Liver (tissue), 9 donors: ENCODE measurements around the gene SLC16A5. TPM values are rescaled to one million over a fixed set of nuclear protein-coding genes. Genes with fewer than 3 reads are reported as not detected.
A peak's percentile ranks its signal among the peaks of the same experiment; 100 is the strongest.

Source experiments
- DNase-seq: peaks from one replicate; pipeline ENCODE4 v3.0.0-alpha.2; 2017; ENCODE audit warnings: low spot score
- H3K27ac ChIP-seq, 2 donors: one replicate each; pipeline ENCODE4 v1.7.0; 2013; ENCODE audit warnings: inconsistent platforms in 2 of 2, low read length in 2 of 2, control low read depth in 1 of 2, low read depth in 1 of 2, mild to moderate bottlenecking in 1 of 2
- H3K27me3 ChIP-seq, 4 donors: one replicate each; pipeline versions ENCODE4 v1.6.1 to v1.7.0; 2013; ENCODE audit warnings: low read length in 3 of 4, inconsistent platforms in 1 of 4, mild to moderate bottlenecking in 1 of 4, moderate library complexity in 1 of 4; ENCODE audit not compliant: control insufficient read depth in 4 of 4, insufficient read depth in 4 of 4
- H3K36me3 ChIP-seq, 4 donors: one replicate each; pipeline versions ENCODE4 v1.6.1 to v1.7.0; 2013; ENCODE audit warnings: low read length in 3 of 4, mild to moderate bottlenecking in 3 of 4, low read depth in 1 of 4, moderate library complexity in 1 of 4; ENCODE audit not compliant: control insufficient read depth in 4 of 4, insufficient read depth in 3 of 4
- H3K4me1 ChIP-seq, 4 donors: one replicate each; pipeline versions ENCODE4 v1.6.1 to v1.7.0; 2013; ENCODE audit warnings: low read length in 3 of 4, mild to moderate bottlenecking in 3 of 4, moderate library complexity in 1 of 4; ENCODE audit not compliant: control insufficient read depth in 4 of 4, insufficient read depth in 4 of 4
- H3K4me3 ChIP-seq, 3 donors: one replicate each; pipeline versions ENCODE4 v1.6.1 to v1.7.0; 2013; ENCODE audit warnings: low read length in 3 of 3, control low read depth in 1 of 3, low read depth in 1 of 3, mild to moderate bottlenecking in 1 of 3
- H3K9ac ChIP-seq, 2 donors: one replicate each; pipeline ENCODE4 v1.7.0; 2013; ENCODE audit warnings: low read length in 2 of 2, mild to moderate bottlenecking in 2 of 2, moderate library complexity in 2 of 2, control low read depth in 1 of 2, low read depth in 1 of 2
- H3K9me3 ChIP-seq, 4 donors: one replicate each; pipeline versions ENCODE4 v1.6.1 to v1.7.0; 2013; ENCODE audit warnings: low read length in 3 of 4; ENCODE audit not compliant: control insufficient read depth in 4 of 4
- CTCF ChIP-seq: fragments of 150-350 bp; IDR thresholded peaks from 2 replicates; pipeline ENCODE4 v1.5.1; 2017; ENCODE audit warnings: improper control_type of control experiment, low read depth, low read length; ENCODE audit not compliant: missing input control
- EGR1 ChIP-seq, 2 donors: IDR thresholded peaks; 2 replicates each; pipeline ENCODE4 v1.6.1; 2016 to 2018; ENCODE audit warnings: antibody characterized with exemption in 2 of 2, low read depth in 2 of 2
- FOXA2 ChIP-seq: IDR thresholded peaks from 2 replicates; pipeline ENCODE4 v1.6.1; 2016; ENCODE audit warnings: antibody characterized with exemption
- GABPA ChIP-seq, 2 donors: IDR thresholded peaks in 1 of 2; conservative IDR thresholded peaks in 1 of 2; 2 replicates each; pipeline ENCODE4 v1.6.1; 2016; ENCODE audit warnings: antibody characterized with exemption in 2 of 2, mild to moderate bottlenecking in 1 of 2, moderate library complexity in 1 of 2
- HNF4G ChIP-seq: IDR thresholded peaks from 2 replicates; pipeline ENCODE4 v1.6.1; 2016; ENCODE audit warnings: antibody characterized with exemption
- NR2F2 ChIP-seq: IDR thresholded peaks from 2 replicates; pipeline ENCODE4 v1.6.1; 2016; ENCODE audit warnings: antibody characterized with exemption
- RAD21 ChIP-seq, 2 donors: IDR thresholded peaks; 2 replicates each; pipeline ENCODE4 v1.6.1; 2016; ENCODE audit warnings: antibody characterized with exemption in 2 of 2, mild to moderate bottlenecking in 2 of 2
- REST ChIP-seq: IDR thresholded peaks from 2 replicates; pipeline ENCODE4 v1.6.1; 2016; ENCODE audit warnings: antibody characterized with exemption, mild to moderate bottlenecking
- TAF1 ChIP-seq: conservative IDR thresholded peaks from 2 replicates; pipeline ENCODE4 v1.6.1; 2016; ENCODE audit warnings: antibody characterized with exemption, mild to moderate bottlenecking
- YY1 ChIP-seq: IDR thresholded peaks from 2 replicates; pipeline ENCODE4 v1.6.1; 2016; ENCODE audit warnings: antibody characterized with exemption, mild to moderate bottlenecking
- ZBTB33 ChIP-seq: IDR thresholded peaks from 2 replicates; pipeline ENCODE4 v1.6.1; 2016; ENCODE audit warnings: antibody characterized with exemption
- WGBS: extraction: QIAGEN DNeasy Blood & Tissue Kit; methylation state at CpG from one replicate; pipeline ENCODE4 v1.1.7; 2013; 5-methylcytosine and 5-hydroxymethylcytosine counted together
- polyA plus RNA-seq, 2 donors: library from polyadenylated mRNA; stranded (reverse) in 1 of 2; unstranded in 1 of 2; fragments of 200-250 nt in 1 of 2; fragments of >200 nt in 1 of 2; fragmentation: Nextera tagmentation in 1 of 2; extraction: Ambion mirVana in 1 of 2; gene quantifications; one replicate each; pipeline versions ENCODE4 v1.2.1 to v1.2.3, GENCODE V29; 2013 to 2015
- total RNA-seq, 2 donors: library from RNA; depleted of rRNA; stranded (reverse); fragments of >200 nt; gene quantifications; one replicate each; pipeline ENCODE4 v1.2.3, GENCODE V29; 2014
- TF ChIP-seq, protein P1 (sequence below): IDR thresholded peaks from 2 replicates; pipeline ENCODE4 v1.6.1; 2016; ENCODE audit warnings: antibody characterized with exemption
- donor health status: healthy.
- donor health status: healthy.
- donor health status: healthy.
- donor health status: healthy.
- donor health status: healthy.

Gene SLC16A5
- total and polyA plus RNA-seq, 4 donors, result 1.0 to 4.5 (median 2.6) TPM

DNA sequence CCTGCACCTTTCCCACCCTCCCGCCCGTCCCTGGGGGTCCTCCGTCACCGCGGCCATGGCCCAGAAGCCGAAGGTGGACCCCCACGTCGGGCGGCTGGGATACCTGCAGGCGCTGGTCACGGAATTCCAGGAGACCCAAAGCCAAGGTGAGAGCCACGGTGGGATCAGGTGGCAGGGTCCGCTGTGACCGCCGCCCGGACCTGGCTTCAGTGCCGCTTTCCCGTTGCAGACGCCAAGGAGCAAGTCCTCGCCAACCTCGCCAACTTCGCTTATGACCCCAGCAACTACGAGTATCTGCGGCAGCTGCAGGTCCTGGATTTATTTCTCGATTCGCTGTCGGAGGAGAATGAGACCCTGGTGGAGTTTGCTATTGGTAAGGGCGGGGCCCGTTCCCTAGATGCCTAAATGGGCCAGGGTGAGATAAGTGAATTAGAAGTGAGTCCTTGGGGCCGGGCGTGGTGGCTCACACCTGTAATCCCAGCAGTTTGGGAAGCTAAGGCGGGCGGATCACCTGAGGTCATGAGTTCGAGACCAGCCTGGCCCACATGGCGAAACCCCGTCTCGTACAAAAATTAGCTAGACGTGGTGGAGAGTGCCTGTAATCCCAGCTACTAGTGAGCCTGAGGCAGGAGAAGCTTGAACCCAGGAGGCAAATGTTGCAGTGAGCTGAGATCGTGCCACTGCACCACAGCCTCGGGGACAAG lies 22.6 kb downstream of the SLC16A5 start:
- DNase-seq, result no peak
- Histone ChIP-seq H3K9me3 (no peaks in the 10 kb centered on the region), H3K27me3 (no peaks in the 10 kb centered on the region), H3K27ac (peak overlapping the region in 1 of 2 donors; percentile 5), H3K4me1 (peaks cover 5 to 35% (median 25%) of the 10 kb centered on the region in 4 donors), H3K9ac (peak overlapping the region in 1 of 2 donors; percentile 80), H3K4me3 (peak overlapping the region; percentile 72 to 87 (median 84)), H3K36me3 (no peaks in the 10 kb centered on the region)
- TF ChIP-seq REST (no peak), TAF1 (no peak), FOXA2 (no peak), RAD21 (IDR thresholded peaks at IDR 0.05) (no peak)
- TF ChIP-seq, protein P1, sequence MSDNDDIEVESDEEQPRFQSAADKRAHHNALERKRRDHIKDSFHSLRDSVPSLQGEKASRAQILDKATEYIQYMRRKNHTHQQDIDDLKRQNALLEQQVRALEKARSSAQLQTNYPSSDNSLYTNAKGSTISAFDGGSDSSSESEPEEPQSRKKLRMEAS, result no peak
- 22% methylated on average over 40 of the region's 40 CpGs for WGBS

DNA sequence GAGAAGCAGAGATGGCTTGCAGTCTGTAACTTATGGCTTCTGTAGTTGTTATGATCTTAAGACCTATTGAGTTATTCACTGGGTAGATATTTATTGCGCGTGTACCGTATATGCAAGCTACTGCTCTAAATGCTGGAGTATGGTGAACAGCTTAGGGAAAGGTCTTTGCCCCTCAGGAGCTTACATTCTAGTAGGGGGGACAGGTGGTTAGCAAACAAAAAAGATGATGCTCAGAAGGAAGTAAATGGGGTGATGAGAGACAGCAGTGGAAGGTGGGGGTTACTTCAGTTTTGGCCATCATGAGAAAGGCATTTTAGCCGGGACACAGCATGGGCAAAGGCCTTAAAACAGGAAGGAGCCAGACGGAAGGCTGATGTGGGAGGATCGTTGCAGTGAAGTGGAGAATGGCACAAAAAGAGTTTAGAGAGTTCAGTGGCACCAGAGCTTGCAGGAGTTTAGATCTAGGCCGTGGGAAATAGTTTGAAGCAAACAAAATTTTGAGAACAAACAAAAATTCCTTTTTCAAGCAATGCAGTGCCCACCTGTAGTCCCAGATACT lies 24.1 kb downstream of the SLC16A5 start:
- H3K4me1 ChIP-seq, result peaks cover 8 to 40% (median 29%) of the 10 kb centered on the region in 4 donors
- H3K9ac ChIP-seq, result no peak overlapping the region
- no peak overlapping the region for H3K4me3 ChIP-seq
- H3K36me3 ChIP-seq, result no peaks in the 10 kb centered on the region
- no peak for DNase-seq
- H3K27me3 ChIP-seq, result no peaks in the 10 kb centered on the region
- H3K9me3 ChIP-seq, result no peaks in the 10 kb centered on the region
- 89% methylated on average over 7 of the region's 7 CpGs for WGBS
- H3K27ac ChIP-seq, result no peak overlapping the region
- TF ChIP-seq EGR1 (IDR thresholded peaks at IDR 0.05; ENCODE audit: low read depth in 2 of 2) (no peak), NR2F2 (no peak), RAD21 (IDR thresholded peaks at IDR 0.05) (no peak), ZBTB33 (no peak), HNF4G (no peak), YY1 (no peak), TAF1 (no peak), GABPA (IDR thresholded peaks at IDR 0.05 in 1 of 2, conservative IDR thresholded peaks at IDR 0.05 in 1 of 2) (no peak), CTCF (no peak), FOXA2 (no peak)
